ENCODE data around the gene TNNI2.
"Not testable (repeated sequence)": the region's sequence is repeated elsewhere in the genome, so short reads cannot be mapped to it uniquely, and the experiment has no call there.

TNNI2 gene

DNA sequence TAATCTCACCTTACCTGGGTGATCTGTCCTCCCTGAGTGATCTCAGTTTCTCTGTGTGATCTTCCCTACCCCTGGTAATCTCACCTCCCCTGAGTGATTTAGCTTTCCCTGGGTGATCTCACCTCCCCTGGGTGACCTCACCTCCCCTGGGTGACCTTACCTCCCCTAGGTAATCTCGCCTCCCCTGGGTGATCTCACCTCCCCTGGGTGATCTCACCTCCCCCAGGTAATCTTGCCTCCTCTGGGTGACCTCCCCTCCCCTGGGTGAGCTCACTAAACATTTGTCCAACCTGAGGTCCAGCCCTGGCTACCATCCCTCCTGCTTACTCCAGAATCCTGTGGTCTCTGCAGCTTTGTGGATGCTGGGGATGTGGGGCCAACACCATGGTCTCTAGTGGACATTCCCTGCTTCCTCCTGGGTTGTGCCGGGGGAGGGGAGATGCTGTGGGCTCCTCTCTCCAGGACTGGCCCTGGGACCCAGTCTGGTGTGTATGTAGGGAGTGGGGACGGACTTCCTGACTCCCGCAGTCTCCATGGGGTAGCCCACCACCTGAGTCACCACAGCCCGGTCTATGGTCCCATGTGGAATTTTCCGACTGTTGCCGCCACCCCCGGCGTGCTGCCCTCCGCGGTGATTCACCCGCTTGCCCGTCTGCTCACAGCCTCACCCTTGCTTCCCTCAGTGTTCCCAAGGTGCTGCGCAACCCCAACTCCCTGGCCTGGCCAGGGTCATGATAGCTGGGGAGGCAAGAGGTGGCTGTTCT is 24.0 kb downstream of the TNNI2 start:
- DNase-seq: no peak

GRCh38 chr11:1863352-1864216 is 24.8 kb downstream of the TNNI2 start:
- DNase-seq: no peak

GRCh38 chr11:1864231-1864630 is 25.4 kb downstream of the TNNI2 start:
- DNase-seq: no peak

DNA sequence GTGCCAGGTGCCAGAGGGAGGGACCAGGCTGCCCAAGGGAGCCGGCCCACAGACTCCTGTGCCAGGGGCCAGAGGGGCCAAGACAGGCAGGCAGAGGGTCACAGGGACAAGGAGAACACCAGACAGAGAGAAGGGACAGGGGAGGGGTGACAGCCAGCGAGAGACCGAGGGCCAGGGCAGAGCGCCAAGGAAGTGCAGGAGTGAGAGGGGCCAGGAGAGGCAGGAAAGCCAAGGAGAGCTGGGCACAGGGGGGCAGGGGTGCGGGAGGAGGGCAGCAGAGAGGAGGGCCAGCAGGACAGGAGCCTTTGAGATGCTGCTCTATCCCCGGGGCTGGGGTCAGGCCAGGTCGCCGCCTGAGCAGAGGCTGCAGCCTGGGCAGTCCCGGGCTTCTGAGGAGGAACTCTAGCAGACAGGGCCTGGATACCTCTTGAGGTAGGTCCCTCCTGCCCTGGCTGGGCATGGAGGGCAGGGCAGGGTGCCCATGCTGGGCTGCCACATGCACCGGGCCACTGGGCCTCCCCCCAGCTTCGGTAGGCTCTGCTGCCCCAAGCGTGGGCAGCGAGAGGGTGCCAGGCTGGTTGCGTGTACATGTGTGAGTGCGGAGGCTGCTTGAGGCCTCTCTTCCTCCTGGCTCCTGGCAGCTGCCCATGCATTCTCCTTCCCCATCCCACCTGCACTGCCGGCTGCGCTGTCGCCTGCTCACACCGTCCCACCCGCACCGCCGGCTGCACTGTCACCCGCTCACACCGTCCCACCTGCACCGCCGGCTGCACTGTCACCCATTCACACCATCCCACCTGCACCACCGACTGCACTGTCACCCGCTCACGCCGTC is 26.3 kb downstream of the TNNI2 start:
- DNase-seq: no peak

DNA sequence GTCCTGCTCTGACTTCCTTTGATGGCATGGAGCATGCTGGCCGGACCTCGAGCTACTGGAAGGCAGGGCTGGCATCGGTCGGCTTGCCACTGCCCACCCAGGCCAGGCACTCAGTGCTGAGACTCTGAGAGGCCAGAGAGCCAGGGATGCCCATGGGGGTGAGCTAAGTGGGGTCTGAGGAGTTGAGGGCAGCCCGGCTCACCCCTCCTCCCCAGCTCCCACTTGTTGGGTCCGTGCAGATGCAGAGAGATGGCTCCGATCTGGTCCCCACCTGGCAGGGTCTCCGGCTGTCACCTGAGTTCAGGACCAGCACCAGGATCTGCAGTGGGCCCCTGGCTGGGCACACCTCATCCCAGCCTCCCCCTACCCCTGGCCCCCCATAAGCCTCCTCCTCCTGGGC is 27.4 kb downstream of the TNNI2 start:
- no peak for DNase-seq

DNA sequence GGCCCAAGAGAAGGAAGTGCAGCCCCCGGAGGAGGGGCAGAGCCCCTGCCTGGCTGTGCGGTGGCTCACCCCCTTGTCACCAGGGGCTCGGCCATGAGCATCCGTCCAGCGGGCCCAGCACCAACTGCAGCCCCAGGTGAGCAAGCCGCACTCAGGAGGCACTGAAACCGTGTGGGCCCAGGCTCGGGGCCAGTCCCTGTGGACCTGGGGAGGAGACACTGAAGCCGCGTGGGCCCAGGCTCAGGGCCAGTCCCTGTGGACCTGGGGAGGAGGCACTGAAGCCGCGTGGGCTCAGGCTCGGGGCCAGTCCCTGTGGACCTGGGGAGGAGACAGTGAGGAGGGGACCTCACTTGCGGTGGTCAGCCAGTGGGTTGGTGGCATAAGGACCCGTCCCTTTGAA is 28.0 kb downstream of the TNNI2 start:
- no peak for DNase-seq

DNA sequence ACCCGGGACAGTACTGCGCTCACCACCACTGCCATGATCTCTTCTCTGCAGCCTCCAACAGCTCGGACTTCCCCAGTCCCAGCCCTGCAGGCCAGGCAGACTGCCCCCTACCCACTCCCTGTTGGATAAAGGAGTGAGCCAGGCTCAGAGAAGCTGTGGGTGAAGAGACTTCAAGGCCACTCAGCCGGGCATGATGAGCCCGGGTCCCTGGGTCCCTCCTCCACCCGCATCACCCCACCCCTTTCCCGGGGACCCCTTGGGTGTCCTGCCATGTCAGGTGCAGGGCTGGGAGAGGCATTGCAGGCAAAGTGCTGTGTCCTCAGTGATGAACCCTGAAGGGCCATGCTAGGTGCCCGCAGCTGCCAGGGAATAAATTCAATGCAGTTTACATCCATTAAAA is 28.6 kb downstream of the TNNI2 start:
- no peak for DNase-seq

- DNase-seq: no peak
Measured at GRCh38 chr11:1868056-1868635, 29.4 kb downstream of the TNNI2 start.

- DNase-seq: no peak
Measured at GRCh38 chr11:1868636-1869291, 30.0 kb downstream of the TNNI2 start.

DNA sequence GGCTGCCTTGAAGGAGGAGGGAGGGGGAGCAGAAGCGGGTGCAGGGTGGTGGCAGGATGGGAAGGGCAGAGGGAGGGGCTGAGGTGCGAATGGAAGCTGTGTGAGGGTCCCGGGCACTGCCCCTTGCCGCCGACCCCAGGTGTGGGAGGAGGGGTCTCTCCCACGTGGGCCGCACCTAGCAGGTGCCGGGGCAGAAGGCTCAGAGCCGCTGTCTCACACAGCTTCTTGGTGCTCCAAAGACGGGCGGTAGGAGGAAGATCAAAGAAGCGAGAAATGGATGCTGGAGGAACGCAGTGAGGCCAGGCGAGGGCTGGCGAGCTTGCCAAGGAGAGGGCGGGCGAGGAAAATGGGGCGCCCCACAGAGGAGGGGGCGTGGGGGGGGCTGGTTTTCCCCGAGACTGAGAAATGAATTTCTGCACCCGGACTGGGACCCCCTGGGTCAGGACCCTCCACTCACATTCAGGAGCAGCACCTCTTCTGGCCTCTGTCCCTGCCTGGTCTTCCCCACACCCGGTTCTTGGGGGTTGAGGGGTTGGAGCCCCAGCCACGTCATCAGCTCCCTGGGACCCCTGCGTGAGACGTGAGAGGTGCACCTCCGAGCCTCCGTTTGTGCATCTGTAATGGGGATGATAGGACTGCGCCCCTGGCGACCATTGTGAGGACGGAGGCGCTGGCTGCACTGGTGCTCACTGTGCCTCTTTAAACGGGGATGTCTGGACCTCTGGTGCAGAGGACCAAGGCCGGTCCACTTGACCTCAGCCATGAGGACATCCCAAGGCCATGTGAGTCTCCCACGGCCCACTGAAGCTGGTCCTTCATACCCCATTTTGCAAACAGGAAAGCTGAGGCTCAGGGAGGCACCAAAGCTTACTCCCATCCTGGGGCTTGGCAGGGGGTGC is 30.9 kb downstream of the TNNI2 start:
- DNase-seq: no peak

DNA sequence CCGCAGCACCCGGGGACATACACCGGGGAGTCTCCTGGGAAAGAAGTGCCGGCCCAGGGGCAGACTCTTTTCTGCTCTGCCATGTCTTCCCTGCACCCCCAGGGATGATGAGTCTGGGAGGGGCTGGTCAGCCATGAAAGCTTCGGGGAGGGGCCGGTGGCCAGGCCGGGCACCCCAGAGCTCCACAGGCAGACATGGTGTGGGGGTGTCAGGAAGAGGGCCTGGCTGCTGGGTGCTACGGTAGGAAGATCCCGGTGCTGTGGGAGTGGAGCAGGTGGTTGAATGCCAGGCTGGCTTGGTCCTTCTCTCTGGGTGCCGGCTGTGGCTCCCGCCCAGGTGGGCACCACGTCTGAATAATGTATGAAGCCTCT is 31.5 kb downstream of the TNNI2 start:
- no peak for DNase-seq

DNA sequence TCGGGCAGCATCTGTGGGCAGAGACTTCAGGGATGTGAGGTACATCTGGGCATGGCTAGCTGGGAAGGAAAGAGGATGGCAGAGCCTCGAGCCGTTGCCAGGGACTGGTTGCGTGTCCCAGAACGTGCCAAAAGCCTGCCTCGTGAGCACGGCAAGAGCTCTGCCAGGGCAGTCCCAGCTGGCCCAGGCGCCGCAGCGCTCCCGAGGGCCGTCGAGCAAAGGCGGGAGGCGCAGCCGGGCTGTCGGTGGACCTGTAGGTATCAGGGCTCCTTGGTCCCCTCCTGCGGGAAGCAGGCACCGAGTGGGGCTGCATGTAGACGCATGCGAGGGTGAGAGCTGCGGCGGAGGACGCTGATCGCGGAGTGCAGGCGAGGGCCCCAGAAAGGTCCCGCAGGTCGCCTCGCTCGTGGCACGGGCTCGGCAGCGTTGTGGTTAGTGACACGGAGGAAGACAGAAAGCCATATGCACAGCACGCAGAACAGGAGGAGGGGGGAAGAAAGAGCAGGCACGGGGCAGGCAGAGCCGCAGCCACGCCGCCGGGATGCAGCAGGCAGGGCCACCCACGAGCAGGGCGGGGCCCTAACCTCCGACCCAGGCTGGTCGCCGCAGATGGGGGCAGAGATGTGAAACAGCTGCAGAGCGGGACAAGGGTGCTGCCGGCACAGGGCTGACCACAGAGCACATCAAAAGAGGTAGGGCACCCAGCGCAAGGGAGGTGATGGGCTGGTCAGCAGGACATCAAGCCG is 32.1 kb downstream of the TNNI2 start:
- DNase-seq: peak in 1 of 2 experiments; percentile 45

DNA sequence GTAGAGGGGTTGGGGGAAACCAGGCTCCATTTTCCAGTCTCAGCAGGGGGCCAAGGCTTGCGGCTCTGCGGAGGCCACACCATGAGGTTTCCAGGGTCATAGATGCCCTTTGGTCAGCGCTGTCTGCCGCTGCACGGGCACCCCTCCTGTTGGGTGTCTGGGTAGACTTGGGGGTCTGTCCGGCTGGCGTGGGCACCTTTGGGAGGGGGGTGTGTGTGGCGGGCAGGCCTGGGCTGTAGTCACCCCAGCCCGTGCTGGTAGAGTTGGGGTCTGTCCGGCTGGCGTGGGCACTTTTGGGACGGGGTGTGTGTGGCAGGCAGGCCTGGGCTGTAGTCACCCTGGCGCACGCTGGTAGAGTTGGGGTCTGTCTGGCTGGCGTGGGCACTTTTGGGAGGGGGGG is 32.8 kb downstream of the TNNI2 start:
- no peak for DNase-seq

DNA sequence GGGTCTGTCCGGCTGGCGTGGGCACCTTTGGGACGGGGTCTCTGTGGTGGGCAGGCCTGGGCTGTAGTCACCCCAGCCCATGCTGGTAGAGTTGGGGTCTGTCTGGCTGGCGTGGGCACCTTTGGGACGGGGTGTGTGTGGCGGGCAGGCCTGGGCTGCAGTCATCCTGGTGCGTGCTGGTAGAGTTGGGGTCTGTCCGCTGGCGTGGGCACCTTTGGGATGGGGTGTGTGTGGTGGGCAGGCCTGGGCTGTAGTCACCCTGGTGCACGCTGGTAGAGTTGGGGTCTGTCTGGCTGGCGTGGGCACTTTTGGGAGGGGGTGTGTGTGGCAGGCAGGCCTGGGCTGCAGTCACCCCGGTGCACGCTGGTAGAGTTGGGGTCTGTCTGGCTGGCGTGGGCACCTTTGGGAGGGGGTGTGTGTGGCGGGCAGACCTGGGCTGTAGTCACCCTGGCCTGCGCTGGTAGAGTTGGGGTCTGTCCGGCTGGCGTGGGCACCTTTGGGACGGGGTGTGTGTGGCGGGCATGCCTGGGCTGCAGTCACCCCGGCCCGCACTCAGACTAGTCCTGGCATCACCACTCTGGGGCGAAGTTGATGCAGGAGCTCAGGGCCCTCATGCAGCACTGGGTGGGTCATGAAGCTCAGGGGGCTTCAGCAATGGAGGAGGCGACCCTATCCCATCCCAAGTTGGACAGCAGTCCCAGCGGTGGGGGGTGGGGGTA is 33.6 kb downstream of the TNNI2 start:
- no peak for DNase-seq

DNA sequence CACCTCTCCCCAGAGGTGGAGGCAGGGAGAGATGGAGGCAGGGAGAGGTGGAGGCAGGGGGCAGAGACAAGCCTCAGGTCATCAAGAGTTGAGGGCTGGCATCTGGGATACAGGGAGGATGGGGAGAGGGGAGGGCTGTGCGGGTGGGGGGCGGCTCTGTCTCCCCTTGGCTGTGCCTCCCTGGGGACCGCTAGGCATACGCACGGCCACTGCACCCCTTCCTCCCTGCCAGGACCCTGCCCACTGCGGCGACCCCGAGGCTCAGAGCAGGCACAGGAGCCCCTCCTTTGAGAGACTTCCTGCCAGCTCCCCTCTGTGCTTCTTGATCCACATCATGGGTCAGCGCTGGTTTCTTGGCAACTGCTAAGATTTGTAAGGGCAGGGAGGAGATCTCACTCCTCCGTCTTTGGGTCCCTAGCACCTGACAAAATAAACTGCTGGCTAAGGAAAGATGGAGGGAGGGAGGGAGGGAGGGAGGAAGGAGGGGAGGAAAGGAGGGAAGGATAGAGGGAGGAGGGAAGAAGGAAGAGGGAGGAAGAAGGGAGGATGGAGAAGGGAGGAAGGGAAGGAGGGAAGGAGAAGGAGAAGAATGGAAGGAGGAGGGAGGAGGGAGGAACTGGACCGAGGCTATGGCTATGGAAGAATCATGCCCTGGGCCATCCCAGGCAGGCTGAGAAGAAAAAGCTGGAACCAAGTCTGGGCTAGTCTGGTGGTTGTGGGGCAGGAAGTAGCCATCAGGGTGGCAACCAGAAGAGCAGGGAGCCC is 34.4 kb downstream of the TNNI2 start:
- DNase-seq: no peak

DNA sequence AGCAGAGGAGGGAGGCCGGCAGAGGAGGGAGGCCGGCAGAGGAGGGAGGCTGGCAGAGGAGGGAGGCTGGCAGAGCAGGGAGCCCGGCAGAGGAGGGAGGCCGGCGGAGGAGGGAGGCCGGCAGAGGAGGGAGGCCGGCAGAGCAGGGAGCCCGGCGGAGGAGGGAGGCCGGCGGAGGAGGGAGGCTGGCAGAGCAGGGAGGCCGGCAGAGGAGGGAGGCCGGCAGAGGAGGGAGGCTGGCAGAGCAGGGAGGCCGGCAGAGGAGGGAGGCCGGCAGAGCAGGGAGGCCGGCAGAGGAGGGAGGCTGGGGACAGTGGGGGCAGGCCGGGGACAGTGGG is 35.0 kb downstream of the TNNI2 start:
- not testable (repeated sequence) for DNase-seq

GRCh38 chr11:1874441-1875092 is 35.8 kb downstream of the TNNI2 start:
- not testable (repeated sequence) for DNase-seq

DNA sequence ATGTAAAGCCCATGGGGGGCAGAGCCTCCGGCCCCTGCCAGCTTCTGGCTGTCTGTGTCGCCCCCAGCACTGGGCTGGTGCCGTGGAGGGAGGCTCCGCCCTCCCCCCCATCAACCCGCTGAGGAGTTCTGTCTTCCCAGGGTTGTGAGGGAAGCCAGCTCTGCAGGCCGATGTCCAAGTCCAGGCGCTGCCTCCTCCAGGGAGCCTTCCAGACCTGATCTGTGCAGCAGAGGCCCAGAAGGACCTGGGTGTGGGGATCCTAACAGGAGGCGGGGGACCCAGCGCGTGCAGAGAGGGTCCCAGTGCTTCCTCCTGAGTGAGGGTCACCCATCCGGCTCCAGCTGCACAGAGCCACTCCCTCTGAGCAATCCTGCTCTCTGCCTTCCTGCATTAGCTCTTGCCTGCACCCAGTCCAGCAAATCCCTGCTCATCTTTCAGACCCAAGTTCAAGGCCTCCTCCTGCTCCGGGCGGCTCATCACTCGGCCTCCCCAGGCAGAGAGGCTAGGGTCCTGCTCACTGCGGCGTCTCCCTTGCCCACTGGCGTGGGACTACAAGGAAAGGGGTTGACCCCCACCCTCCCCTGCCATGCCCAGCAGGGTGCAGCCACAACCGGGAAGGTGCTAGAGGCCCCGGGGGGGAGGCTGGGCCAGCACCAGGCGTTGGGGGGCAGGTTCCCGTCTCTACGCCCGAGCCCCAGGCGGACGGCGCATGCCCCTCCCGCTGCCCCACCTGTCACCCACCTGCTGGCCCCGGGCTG is 36.5 kb downstream of the TNNI2 start:
- DNase-seq: no peak
